ENCODE measurements around the gene EEF1A2. TPM values are rescaled to one million over a fixed set of nuclear protein-coding genes. Genes with fewer than 3 reads are reported as not detected.

The EEF1A2 gene
- total RNA-seq (2022; extraction: Qiagen RNA extraction), result 123 to 185 TPM (median 159 TPM) in 5 replicates

GRCh38 chr20:63498960-63499337 is at the start of gene EEF1A2:
TSS of gene EEF1A2 (minus strand) at chr20:63499083. CDS start at chr20:63497763, 1,320 bp downstream.

GRCh38 chr20:63547725-63548480 is 49.0 kb upstream of the EEF1A2 start, which contains the start of gene SRMS:
TSS of gene SRMS (minus strand) at chr20:63547749. CDS start at chr20:63547463, 286 bp downstream.

GRCh38 chr20:63536997-63537524 is 38.2 kb upstream of the EEF1A2 start, which contains the start of gene PTK6:
TSS of gene PTK6 (minus strand) at chr20:63537376. CDS start at chr20:63537314, 62 bp downstream.

GRCh38 chr20:63520504-63520933 is 21.6 kb upstream of the EEF1A2 start, which contains the start of gene PPDPF:
TSS of gene PPDPF (plus strand) at chr20:63520765. CDS start at chr20:63521309, 544 bp downstream.

GRCh38 chr20:63471981-63472831 is 26.7 kb downstream of the EEF1A2 start, which contains the start of gene KCNQ2:
TSS of gene KCNQ2 (minus strand) at chr20:63472655. CDS start at chr20:63472463, 192 bp downstream.

Other genes starting within 250 kb of the EEF1A2 start
- 3.7 to 6.3 TPM (median 4.4 TPM) in 5 replicates for gene NKAIN4, start 244.6 kb downstream of the EEF1A2 start, total RNA-seq (2022; extraction: Qiagen RNA extraction)
- gene ARFGAP1, start 226.3 kb downstream of the EEF1A2 start, total RNA-seq (2022; extraction: Qiagen RNA extraction), result 34.4 to 68.0 TPM (median 62.0 TPM) in 5 replicates
- gene COL20A1, start 205.9 kb downstream of the EEF1A2 start, total RNA-seq (2022; extraction: Qiagen RNA extraction), result 0.27 to 0.87 TPM (median 0.45 TPM) in 5 replicates
- 0.28 to 1.3 TPM (median 0.61 TPM) in 5 replicates for gene CHRNA4, start 137.7 kb downstream of the EEF1A2 start, total RNA-seq (2022; extraction: Qiagen RNA extraction)
- 0.61 to 0.74 TPM (median 0.63 TPM) in 5 replicates for gene KCNQ2, start 26.4 kb downstream of the EEF1A2 start, total RNA-seq (2022; extraction: Qiagen RNA extraction)
- 282 to 352 TPM (median 327 TPM) in 5 replicates for gene PPDPF, start 21.7 kb upstream of the EEF1A2 start, total RNA-seq (2022; extraction: Qiagen RNA extraction)
- gene PTK6, start 38.3 kb upstream of the EEF1A2 start, total RNA-seq (2022; extraction: Qiagen RNA extraction), result 2.0 to 4.2 TPM (median 2.8 TPM) in 5 replicates
- gene SRMS, start 48.7 kb upstream of the EEF1A2 start, total RNA-seq (2022; extraction: Qiagen RNA extraction), result 0.11 to 0.14 TPM (median 0.13 TPM) in 4 of 5 replicates, not detected in the other
- 0.14 to 0.38 TPM (median 0.24 TPM) in 5 replicates for gene FNDC11, start 55.1 kb upstream of the EEF1A2 start, total RNA-seq (2022; extraction: Qiagen RNA extraction)
- 25.0 to 42.6 TPM (median 36.2 TPM) in 5 replicates for gene HELZ2, start 75.2 kb upstream of the EEF1A2 start, total RNA-seq (2022; extraction: Qiagen RNA extraction)
- 7.3 to 10.5 TPM (median 10.1 TPM) in 5 replicates for gene GMEB2, start 128.0 kb upstream of the EEF1A2 start, total RNA-seq (2022; extraction: Qiagen RNA extraction)
- 7.3 to 10.1 TPM (median 8.4 TPM) in 5 replicates for gene STMN3, start 154.3 kb upstream of the EEF1A2 start, total RNA-seq (2022; extraction: Qiagen RNA extraction)
- 4.1 to 7.8 TPM (median 5.9 TPM) in 5 replicates for gene RTEL1, start 159.2 kb upstream of the EEF1A2 start, total RNA-seq (2022; extraction: Qiagen RNA extraction)
- gene TNFRSF6B, start 197.6 kb upstream of the EEF1A2 start, total RNA-seq (2022; extraction: Qiagen RNA extraction), result 0.77 to 0.97 TPM (median 0.84 TPM) in 4 of 5 replicates, not detected in the other
- 28.6 to 39.8 TPM (median 36.2 TPM) in 5 replicates for gene ARFRP1, start 208.9 kb upstream of the EEF1A2 start, total RNA-seq (2022; extraction: Qiagen RNA extraction)
- 19.0 to 26.9 TPM (median 26.0 TPM) in 5 replicates for gene ZGPAT, start 209.0 kb upstream of the EEF1A2 start, total RNA-seq (2022; extraction: Qiagen RNA extraction)
- gene LIME1, start 237.6 kb upstream of the EEF1A2 start, total RNA-seq (2022; extraction: Qiagen RNA extraction), result 2.9 to 9.5 TPM (median 8.9 TPM) in 5 replicates
- gene SLC2A4RG, start 240.7 kb upstream of the EEF1A2 start, total RNA-seq (2022; extraction: Qiagen RNA extraction), result 57.9 to 88.8 TPM (median 82.1 TPM) in 5 replicates